ENCODE data around the gene CAPN15.

- TF ChIP-seq CTCF (IDR thresholded peaks at IDR 0.05) = no peak
- TF ChIP-seq POLR2A (IDR thresholded peaks at IDR 0.05) = no peak
Measured at GRCh38 chr16:554297-554621, 26.7 kb downstream of the CAPN15 start.

Measured in testis (tissue), 2 donors.